Measurements from ENCODE around the gene TEAD2.

DNA sequence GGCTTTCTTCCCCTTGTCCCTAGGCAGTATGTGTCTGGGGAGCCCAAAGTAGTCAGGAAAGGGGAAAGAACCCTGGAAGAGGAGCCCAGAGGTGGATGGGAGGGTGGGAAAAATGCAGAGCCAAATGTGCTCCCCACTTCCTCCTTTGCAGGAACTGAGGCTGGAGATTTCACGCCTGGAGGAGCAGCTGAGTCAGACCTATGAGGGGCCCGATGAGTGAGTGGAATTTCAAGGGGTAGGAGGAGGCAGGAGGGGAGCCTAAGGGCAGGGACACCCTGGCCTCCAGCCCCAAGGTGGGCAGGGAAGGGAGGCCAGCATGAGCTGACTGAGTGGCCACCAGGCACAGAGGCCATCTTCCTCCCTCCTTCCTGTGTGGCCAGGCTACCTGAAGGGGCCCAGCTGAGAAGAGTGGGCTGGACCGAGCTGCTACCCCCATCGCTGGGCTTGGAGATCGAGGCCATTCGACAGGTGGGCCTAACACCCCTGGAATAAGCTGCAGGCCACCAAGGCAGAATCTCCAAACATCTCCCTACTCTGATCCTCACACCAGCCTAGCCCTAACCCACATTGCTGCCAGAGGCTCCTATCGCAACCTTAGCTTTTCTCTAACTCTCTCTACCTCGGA is 46.7 kb upstream of the TEAD2 start:
- TF ChIP-seq CTCF (conservative IDR thresholded peaks at IDR 0.05; ENCODE audit: low read length): no peak
- TF ChIP-seq EZH2phosphoT487 (IDR thresholded peaks at IDR 0.05; ENCODE audit: borderline replicate concordance): no peak
